Vagina (tissue), 2 donors: ENCODE results near the gene TPD52L2.

Source experiments
- CTCF ChIP-seq, 3 experiments: fragments of 450-650 bp in 2 of 3; fragments of 200-600 bp in 1 of 3; sonication (generic) in 1 of 3; IDR thresholded peaks; one replicate each; pipeline ENCODE4 v1.5.1; 2017 to 2019; ENCODE audit warnings: antibody characterized with exemption in 3 of 3, mild to moderate bottlenecking in 2 of 3, moderate library complexity in 2 of 3
- POLR2A ChIP-seq, 2 donors: fragments of 450-650 bp; IDR thresholded peaks; one replicate each; pipeline ENCODE4 v1.6.1; 2017; ENCODE audit warnings: antibody characterized with exemption in 2 of 2, mild to moderate bottlenecking in 2 of 2, moderate library complexity in 2 of 2

GRCh38 chr20:63854069-63854765 is 10.9 kb upstream of the TPD52L2 start:
- TF ChIP-seq CTCF (IDR thresholded peaks at IDR 0.05) (no peak), POLR2A (IDR thresholded peaks at IDR 0.05) (no peak)
